PC-9 (cell line): ENCODE results near the gene CCKAR. TPM values are rescaled to one million over a fixed set of nuclear protein-coding genes. Genes with fewer than 3 reads are reported as not detected.

Experiments
- BruUV-seq: library from RNA; stranded (reverse); fragments of 400-500 nt; replicated peaks from 2 replicates; lab custom pipeline; 2021; lab: Mats Ljungman, UMichigan
- CTCF ChIA-PET: fragments of 300-600 bp; sonication (Branson Sonifier 250); formaldehyde crosslinking; loops from one replicate; lab custom pipeline; 2022; ENCODE audit warnings: antibody characterized with exemption; lab: Charles Lee
- POLR2A ChIA-PET: fragments of 300-600 bp; sonication (Branson Sonifier 250); formaldehyde crosslinking; loops from one replicate; lab custom pipeline; 2022; ENCODE audit warnings: antibody characterized with exemption; ENCODE audit not compliant: unreplicated experiment; lab: Charles Lee
- DNase-seq, 2 experiments: peaks; one replicate each; pipeline versions ENCODE4 v3.0.0 to v3.0.0-alpha.2; 2015 to 2022; ENCODE audit warnings: mixed read lengths in 1 of 2
- H2AFZ ChIP-seq: fragments of 200-600 bp; sonication (generic); 2 replicates; pipeline ENCODE4 v1.8.1; 2017; ENCODE audit warnings: antibody characterized with exemption
- H3F3A ChIP-seq: fragments of 200-600 bp; sonication (generic); 2 replicates; pipeline ENCODE4 v1.8.1; 2017; ENCODE audit warnings: antibody characterized with exemption, mild to moderate bottlenecking, low read depth; ENCODE audit not compliant: insufficient read depth
- H3K27ac ChIP-seq: fragments of 200-600 bp; sonication (generic); 2 replicates; pipeline ENCODE4 v1.6.1; 2016; ENCODE audit warnings: mixed run types
- H3K27me3 ChIP-seq: fragments of 200-600 bp; sonication (generic); 2 replicates; pipeline ENCODE4 v1.6.1; 2016; ENCODE audit warnings: low read depth, mixed run types; ENCODE audit not compliant: insufficient read depth
- H3K36me3 ChIP-seq: fragments of 200-600 bp; sonication (generic); 2 replicates; pipeline ENCODE4 v1.6.1; 2016; ENCODE audit warnings: low read depth, mixed run types
- H3K4me1 ChIP-seq: fragments of 200-600 bp; sonication (generic); replicated peaks from 2 replicates; pipeline ENCODE4 v1.6.1; 2016; ENCODE audit warnings: mixed run types; ENCODE audit not compliant: insufficient read depth
- H3K4me2 ChIP-seq: fragments of 200-600 bp; sonication (generic); 2 replicates; pipeline ENCODE4 v1.6.1; 2017; ENCODE audit warnings: mixed run types
- H3K4me3 ChIP-seq: fragments of 200-600 bp; sonication (generic); 2 replicates; pipeline ENCODE4 v1.6.1; 2016; ENCODE audit warnings: mixed run types
- H3K79me2 ChIP-seq: fragments of 200-600 bp; sonication (generic); 2 replicates; pipeline ENCODE4 v1.6.1; 2017; ENCODE audit warnings: low read depth, mixed run types
- H3K9me2 ChIP-seq: fragments of 200-600 bp; sonication (generic); 2 replicates; pipeline ENCODE4 v1.8.1; 2017; ENCODE audit warnings: mild to moderate bottlenecking; ENCODE audit not compliant: insufficient read depth
- H3K9me3 ChIP-seq: fragments of 200-600 bp; sonication (generic); 2 replicates; pipeline ENCODE4 v1.8.1; 2016; ENCODE audit warnings: low read depth; ENCODE audit not compliant: insufficient read depth
- H4K20me1 ChIP-seq: fragments of 200-600 bp; sonication (generic); 2 replicates; pipeline ENCODE4 v1.8.1; 2017; ENCODE audit not compliant: insufficient read depth
- EZH2 ChIP-seq: fragments of 200-600 bp; sonication (generic); IDR thresholded peaks from 2 replicates; pipeline ENCODE4 v1.8.0; 2017; ENCODE audit warnings: antibody characterized with exemption, low read depth
- intact Hi-C: fragments of 100-400 bp; cut with micrococcal nuclease; formaldehyde crosslinking; loops from one replicate; pipeline ENCODE4 v1.10.0; 2022; ENCODE audit not compliant: unreplicated experiment
- total RNA-seq: library from RNA; stranded (reverse); gene quantifications from 2 replicates; pipeline ENCODE4 v1.2.3, GENCODE V29; 2021
- TF ChIP-seq, protein P1 (sequence below): fragments of 200-600 bp; sonication (generic); conservative IDR thresholded peaks from 2 replicates; pipeline ENCODE4 v1.6.1; 2017; ENCODE audit warnings: mixed run types, antibody characterized with exemption, mild to moderate bottlenecking, moderate library complexity

Gene CCKAR
- total RNA-seq, 1 experiment from 2014 or later, result not detected

DNA sequence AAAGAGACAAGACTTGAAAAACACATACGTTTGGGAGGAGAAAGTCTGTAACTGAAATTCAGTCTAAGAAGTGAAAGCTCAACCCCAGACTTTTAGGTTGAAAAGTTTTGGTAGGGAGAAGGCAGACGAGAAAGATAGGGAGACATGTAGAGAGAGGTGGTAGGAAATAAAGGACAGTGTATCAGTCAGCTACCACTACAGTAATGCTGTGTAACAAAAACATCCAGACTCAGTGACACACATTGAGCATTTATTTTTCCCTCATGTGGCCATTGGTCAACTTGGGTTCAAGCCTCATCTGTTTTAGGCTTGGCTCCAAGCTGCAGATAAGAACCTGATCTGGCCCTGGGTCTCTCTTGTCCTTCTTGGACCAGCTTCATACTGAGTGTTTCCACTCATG, 26.9 kb downstream of the CCKAR start:
- no peaks in the 10 kb centered on the region for H3F3A ChIP-seq
- H3K27ac ChIP-seq, result no peak overlapping the region
- no peak overlapping the region for H3K4me2 ChIP-seq
- no peaks in the 10 kb centered on the region for H4K20me1 ChIP-seq
- H3K4me3 ChIP-seq, result no peak overlapping the region
- CTCF ChIA-PET, result no interaction called here
- H3K36me3 ChIP-seq, result no peaks in the 10 kb centered on the region
- no peak for DNase-seq
- intact Hi-C loops, result no loop called here
- 0 out of 2 replicates have a peak, but pooled peaks cover 6% of the 10 kb centered on the region for H3K27me3 ChIP-seq
- H2AFZ ChIP-seq, result no peak overlapping the region
- TF ChIP-seq, protein P1, sequence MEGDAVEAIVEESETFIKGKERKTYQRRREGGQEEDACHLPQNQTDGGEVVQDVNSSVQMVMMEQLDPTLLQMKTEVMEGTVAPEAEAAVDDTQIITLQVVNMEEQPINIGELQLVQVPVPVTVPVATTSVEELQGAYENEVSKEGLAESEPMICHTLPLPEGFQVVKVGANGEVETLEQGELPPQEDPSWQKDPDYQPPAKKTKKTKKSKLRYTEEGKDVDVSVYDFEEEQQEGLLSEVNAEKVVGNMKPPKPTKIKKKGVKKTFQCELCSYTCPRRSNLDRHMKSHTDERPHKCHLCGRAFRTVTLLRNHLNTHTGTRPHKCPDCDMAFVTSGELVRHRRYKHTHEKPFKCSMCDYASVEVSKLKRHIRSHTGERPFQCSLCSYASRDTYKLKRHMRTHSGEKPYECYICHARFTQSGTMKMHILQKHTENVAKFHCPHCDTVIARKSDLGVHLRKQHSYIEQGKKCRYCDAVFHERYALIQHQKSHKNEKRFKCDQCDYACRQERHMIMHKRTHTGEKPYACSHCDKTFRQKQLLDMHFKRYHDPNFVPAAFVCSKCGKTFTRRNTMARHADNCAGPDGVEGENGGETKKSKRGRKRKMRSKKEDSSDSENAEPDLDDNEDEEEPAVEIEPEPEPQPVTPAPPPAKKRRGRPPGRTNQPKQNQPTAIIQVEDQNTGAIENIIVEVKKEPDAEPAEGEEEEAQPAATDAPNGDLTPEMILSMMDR, result no peak
- H3K9me2 ChIP-seq, result no peaks in the 10 kb centered on the region
- H3K4me1 ChIP-seq, result no peaks in the 10 kb centered on the region
- no peaks in the 10 kb centered on the region for H3K79me2 ChIP-seq
- BruUV-seq, result no TSS peak
- POLR2A ChIA-PET, result no interaction called here
- no peaks in the 10 kb centered on the region for H3K9me3 ChIP-seq

DNA sequence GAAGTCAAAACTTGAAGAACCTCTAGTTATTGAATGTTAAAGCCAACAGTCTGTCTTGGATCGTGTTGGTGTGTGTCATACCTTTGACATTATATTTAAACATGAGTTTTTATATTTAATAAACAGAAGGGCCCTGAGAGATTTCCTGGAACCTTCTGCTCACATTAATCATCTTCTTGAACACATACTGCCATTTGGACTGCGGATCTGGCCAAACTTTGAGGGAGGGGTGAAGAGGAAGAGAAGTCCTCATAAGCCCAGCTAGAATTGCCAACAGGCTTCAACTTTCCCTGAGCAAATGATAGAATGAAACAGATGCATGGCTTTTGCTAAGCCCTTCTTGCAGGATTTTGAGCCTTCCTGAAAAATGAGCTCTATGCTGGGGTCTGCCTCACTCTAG, 27.4 kb downstream of the CCKAR start:
- BruUV-seq, result no TSS peak
- no peaks in the 10 kb centered on the region for H3K9me3 ChIP-seq
- H3K9me2 ChIP-seq, result no peaks in the 10 kb centered on the region
- ChIA-PET CTCF (interaction anchor here (0.7 kb wide), 1 partner anchor 271 kb away, joined by 3 read pairs; no protein-coding TSS in a partner anchor), POLR2A (no interaction called here)
- no peak overlapping the region for H3K4me2 ChIP-seq
- no peak overlapping the region for H3K27ac ChIP-seq
- no peaks in the 10 kb centered on the region for H3K36me3 ChIP-seq
- no peaks in the 10 kb centered on the region for H3K79me2 ChIP-seq
- no peaks in the 10 kb centered on the region for H3F3A ChIP-seq
- H3K4me3 ChIP-seq, result no peak overlapping the region
- H3K4me1 ChIP-seq, result no peaks in the 10 kb centered on the region
- H4K20me1 ChIP-seq, result no peaks in the 10 kb centered on the region
- no peak overlapping the region for H2AFZ ChIP-seq
- TF ChIP-seq, protein P1, result no peak
- TF ChIP-seq EZH2, result no peak
- no peak for DNase-seq
- intact Hi-C loops, result no loop called here
- H3K27me3 ChIP-seq, result 0 out of 2 replicates have a peak, but pooled peaks cover 6% of the 10 kb centered on the region

DNA sequence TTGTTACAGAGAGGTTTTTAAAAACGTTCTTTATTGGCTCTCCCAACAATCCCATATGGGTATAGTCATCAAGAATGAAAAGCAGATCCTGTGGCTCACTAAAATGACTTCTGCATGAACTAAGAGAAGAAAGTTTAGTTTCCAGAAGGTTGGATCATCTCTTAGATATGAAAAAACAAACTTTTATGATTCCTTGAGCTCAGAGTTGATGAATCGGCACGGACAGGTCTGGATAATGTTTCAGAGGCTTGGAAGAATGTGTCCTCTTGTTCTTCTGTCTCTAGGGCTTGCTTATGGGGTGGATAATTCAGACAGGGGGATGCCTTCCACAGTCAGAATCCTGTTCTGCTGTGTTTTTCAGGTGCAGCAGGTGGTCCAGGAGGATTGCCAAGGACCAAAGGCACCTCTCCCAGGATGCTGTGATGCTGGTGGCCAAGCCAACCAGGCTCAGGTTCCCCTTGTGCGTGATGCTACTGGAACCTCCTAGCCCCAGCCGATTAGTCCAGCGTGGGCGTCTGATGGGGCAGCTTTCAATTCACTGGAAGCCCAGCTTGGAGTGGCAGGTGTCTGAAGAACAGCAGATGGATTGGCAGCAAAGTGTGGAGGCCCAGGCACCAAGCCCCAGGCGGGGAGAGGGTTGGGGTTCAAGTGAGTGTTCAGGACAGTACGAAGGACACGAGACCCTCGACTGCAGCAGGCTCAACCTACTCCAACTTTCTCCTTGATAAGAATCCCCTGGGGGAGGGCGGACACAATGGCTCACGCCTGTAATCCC, 30.3 kb downstream of the CCKAR start:
- Histone ChIP-seq H3K36me3 (no peaks in the 10 kb centered on the region), H2AFZ (no peak overlapping the region), H3K79me2 (no peaks in the 10 kb centered on the region), H3F3A (no peaks in the 10 kb centered on the region), H3K4me3 (no peak overlapping the region), H3K4me1 (no peaks in the 10 kb centered on the region), H3K4me2 (no peak overlapping the region), H3K27ac (no peak overlapping the region), H4K20me1 (no peaks in the 10 kb centered on the region), H3K9me2 (no peaks in the 10 kb centered on the region), H3K27me3 (no peaks in the 10 kb centered on the region), H3K9me3 (no peaks in the 10 kb centered on the region)
- no TSS peak for BruUV-seq
- ChIA-PET CTCF (no interaction called here), POLR2A (interaction anchor here (0.6 kb wide), 1 partner anchor 233 kb away, joined by 8 read pairs; no protein-coding TSS in a partner anchor)
- intact Hi-C loops, result loop anchor here (1.0 kb wide), 1 partner anchor 260 kb away; no protein-coding TSS in a partner anchor
- TF ChIP-seq, protein P1, result no peak
- no peak for TF ChIP-seq EZH2
- no peak for DNase-seq
